Keratinocyte (primary cell): ENCODE results near the gene SBK2.

Experiments
- EZH2 ChIP-seq: IDR thresholded peaks from one replicate; pipeline ENCODE4 v1.6.1; 2012; ENCODE audit warnings: inconsistent platforms, mild to moderate bottlenecking, low read length, moderate library complexity
- TF ChIP-seq, protein P1 (sequence below), 3 experiments: IDR thresholded peaks in 1 of 3; conservative IDR thresholded peaks in 1 of 3; optimal IDR thresholded peaks in 1 of 3; 2 replicates in 2 of 3; 3 replicates in 1 of 3; pipeline versions ENCODE3 to v1.5.1; 2011; ENCODE audit warnings: low read length in 3 of 3, mild to moderate bottlenecking in 3 of 3, moderate library complexity in 2 of 3, control low read depth in 1 of 3, inconsistent platforms in 1 of 3; ENCODE audit not compliant: insufficient read depth in 2 of 3; ENCODE audit errors: extremely low read depth in 1 of 3

DNA sequence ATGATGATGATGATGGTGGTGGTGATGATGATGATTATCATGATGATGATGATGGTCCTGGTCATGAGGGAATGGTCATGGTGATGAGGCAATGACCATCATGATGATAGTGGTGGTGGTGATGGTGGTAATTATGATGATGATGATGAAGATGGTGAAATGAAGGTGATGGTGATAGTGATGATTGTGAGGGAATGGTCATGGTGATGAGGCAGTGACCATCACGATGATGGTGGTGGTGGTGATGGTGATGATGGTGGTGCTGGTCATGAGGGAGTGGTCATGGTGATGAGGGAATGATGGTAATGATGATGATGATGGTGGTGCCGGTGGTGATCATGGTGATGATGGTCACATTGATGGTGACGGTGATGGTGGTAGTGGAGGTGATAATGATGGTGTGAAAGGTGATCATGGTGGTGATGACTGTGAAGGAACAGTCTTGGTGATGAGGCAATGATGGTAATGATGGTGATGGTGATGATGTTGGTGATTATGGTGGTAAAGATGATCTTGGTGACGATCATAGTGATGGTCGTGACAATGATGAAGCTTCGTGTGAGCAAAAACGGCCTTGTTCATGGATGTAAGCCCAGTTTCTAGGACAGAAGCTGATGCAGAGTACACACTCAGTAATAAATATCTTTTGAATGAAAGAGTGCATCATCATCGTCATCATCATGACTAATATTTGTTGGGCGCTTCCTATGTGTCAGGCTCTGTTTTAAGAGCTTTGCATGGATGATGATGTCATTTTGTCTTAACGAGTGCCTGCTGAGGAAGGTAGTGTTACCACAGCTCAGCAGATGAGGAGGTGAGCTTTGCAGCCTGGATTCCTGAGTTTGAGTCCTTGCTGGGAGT lies 17.3 kb downstream of the SBK2 start:
- TF ChIP-seq, protein P1, sequence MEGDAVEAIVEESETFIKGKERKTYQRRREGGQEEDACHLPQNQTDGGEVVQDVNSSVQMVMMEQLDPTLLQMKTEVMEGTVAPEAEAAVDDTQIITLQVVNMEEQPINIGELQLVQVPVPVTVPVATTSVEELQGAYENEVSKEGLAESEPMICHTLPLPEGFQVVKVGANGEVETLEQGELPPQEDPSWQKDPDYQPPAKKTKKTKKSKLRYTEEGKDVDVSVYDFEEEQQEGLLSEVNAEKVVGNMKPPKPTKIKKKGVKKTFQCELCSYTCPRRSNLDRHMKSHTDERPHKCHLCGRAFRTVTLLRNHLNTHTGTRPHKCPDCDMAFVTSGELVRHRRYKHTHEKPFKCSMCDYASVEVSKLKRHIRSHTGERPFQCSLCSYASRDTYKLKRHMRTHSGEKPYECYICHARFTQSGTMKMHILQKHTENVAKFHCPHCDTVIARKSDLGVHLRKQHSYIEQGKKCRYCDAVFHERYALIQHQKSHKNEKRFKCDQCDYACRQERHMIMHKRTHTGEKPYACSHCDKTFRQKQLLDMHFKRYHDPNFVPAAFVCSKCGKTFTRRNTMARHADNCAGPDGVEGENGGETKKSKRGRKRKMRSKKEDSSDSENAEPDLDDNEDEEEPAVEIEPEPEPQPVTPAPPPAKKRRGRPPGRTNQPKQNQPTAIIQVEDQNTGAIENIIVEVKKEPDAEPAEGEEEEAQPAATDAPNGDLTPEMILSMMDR (optimal IDR thresholded peaks at IDR 0.05 in 1 of 3, IDR thresholded peaks at IDR 0.05 in 1 of 3, conservative IDR thresholded peaks at IDR 0.05 in 1 of 3; ENCODE audit: extremely low read depth in 1 of 3, insufficient read depth in 2 of 3, low read length in 3 of 3) = no peak
- no peak for TF ChIP-seq EZH2
